B cell (primary cell): Measurements from ENCODE around the gene RIN2.

Source experiments
- EZH2 ChIP-seq: IDR thresholded peaks from 2 replicates; pipeline ENCODE4 v1.6.1; 2012; ENCODE audit warnings: borderline replicate concordance, low read depth, mild to moderate bottlenecking, moderate library complexity, low read length; ENCODE audit not compliant: insufficient read depth, poor library complexity, severe bottlenecking
- TF ChIP-seq, protein P1 (sequence below): fragments of 200-600 bp; IDR thresholded peaks from one replicate; pipeline ENCODE4 v1.8.0; 2022; ENCODE audit warnings: antibody characterized with exemption, mild to moderate bottlenecking

DNA sequence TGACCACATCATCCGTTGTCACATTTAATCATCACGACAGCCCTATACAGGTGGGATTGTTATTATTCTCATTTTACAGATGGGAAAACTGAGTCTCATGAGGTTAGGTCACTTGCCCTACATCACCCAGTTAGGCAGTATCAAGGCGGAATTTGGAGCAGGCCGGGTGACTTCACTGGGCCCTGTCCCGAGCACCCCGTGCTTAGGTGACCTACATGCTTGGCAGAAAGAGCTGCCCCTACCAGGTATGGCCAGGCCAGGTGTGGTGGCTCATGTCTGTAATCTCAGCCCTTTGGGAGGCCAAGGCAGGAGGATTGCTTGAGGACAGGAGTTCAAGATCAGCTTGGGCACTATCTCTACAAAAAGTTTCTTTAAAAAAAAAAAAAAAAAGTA, 44.0 kb downstream of the RIN2 start:
- TF ChIP-seq, protein P1, sequence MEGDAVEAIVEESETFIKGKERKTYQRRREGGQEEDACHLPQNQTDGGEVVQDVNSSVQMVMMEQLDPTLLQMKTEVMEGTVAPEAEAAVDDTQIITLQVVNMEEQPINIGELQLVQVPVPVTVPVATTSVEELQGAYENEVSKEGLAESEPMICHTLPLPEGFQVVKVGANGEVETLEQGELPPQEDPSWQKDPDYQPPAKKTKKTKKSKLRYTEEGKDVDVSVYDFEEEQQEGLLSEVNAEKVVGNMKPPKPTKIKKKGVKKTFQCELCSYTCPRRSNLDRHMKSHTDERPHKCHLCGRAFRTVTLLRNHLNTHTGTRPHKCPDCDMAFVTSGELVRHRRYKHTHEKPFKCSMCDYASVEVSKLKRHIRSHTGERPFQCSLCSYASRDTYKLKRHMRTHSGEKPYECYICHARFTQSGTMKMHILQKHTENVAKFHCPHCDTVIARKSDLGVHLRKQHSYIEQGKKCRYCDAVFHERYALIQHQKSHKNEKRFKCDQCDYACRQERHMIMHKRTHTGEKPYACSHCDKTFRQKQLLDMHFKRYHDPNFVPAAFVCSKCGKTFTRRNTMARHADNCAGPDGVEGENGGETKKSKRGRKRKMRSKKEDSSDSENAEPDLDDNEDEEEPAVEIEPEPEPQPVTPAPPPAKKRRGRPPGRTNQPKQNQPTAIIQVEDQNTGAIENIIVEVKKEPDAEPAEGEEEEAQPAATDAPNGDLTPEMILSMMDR: no peak
- no peak for TF ChIP-seq EZH2
